Measurements from ENCODE around the gene SCO2. TPM values are rescaled to one million over a fixed set of nuclear protein-coding genes. Genes with fewer than 3 reads are reported as not detected.

Gene SCO2
- total and polyA plus RNA-seq, 10 of the 15 experiments (the other 5 are each of a cell fraction or from before 2014, with no cell fraction given) = 0.18 to 16.0 (median 2.4) TPM; not detected in 1

- ChIA-PET POLR2A (interaction anchor here (4.9 kb wide), 1 partner anchor 13 kb away, joined by 84 read pairs; the partner anchor contains the start of genes LMF2 and NCAPH2), SMC1A (ENCODE audit: uncharacterized antibody, unreplicated experiment) (interaction anchor here (1.2 kb wide), 1 partner anchor 14 kb away, joined by 3 read pairs; no protein-coding TSS in a partner anchor), RAD21 (ENCODE audit: unreplicated experiment) (interaction anchor here (1.2 to 4.4 kb wide), 2 partner anchors 14 to 98 kb away, joined by 3 to 64 read pairs; partner anchors contain the start of genes LMF2 and NCAPH2), CTCF (interaction anchor here (1.5 kb wide), 1 partner anchor 14 kb away, joined by 4 read pairs; no protein-coding TSS in a partner anchor)
- peaks cover 4% of the 10 kb centered on the region for H3K4me1 ChIP-seq (ENCODE audit: control insufficient read depth, insufficient read depth, low read length)
- intact Hi-C loops (cut with micrococcal nuclease; ENCODE audit: unreplicated experiment) (no loop called here), in situ Hi-C loops (cut with MboI) (no loop called here)
- no peak for FAIRE-seq
- H3K27ac ChIP-seq (ENCODE audit: control insufficient read depth, insufficient read depth) = no peak overlapping the region
- no peak for DNase-seq (ENCODE audit: low read depth, low spot score)
- no peaks in the 10 kb centered on the region for H4K20me1 ChIP-seq (ENCODE audit: control insufficient read depth, insufficient read depth)
- no peak for TF ChIP-seq JUNB (IDR thresholded peaks at IDR 0.05)
- TF ChIP-seq POLR2AphosphoS5 (IDR thresholded peaks at IDR 0.05; ENCODE audit: low read length) = peak; percentile 48; the same call in 1 of the 2 replicates
- TF ChIP-seq WRNIP1 (IDR thresholded peaks at IDR 0.05; ENCODE audit: borderline replicate concordance, low read depth, low read length) = no peak
- no peak for TF ChIP-seq HSF1 (IDR thresholded peaks at IDR 0.05; ENCODE audit: low read depth, low read length)
- TF ChIP-seq MEF2A (IDR thresholded peaks at IDR 0.05; ENCODE audit: insufficient read depth, low read depth, low read length) = no peak
- H3K9me3 ChIP-seq (replicated peaks; ENCODE audit: control insufficient read depth, insufficient read depth, low read length) = no peaks in the 10 kb centered on the region
- no TSS peak for BruUV-seq (replicated peaks)
- no peak overlapping the region for H3K4me2 ChIP-seq (ENCODE audit: control insufficient read depth, insufficient read depth)
- no peak for ATAC-seq
- peaks cover 29% of the 10 kb centered on the region for H3K79me2 ChIP-seq (ENCODE audit: control insufficient read depth, insufficient read depth, low read length)
- H2AFZ ChIP-seq (ENCODE audit: control insufficient read depth, low read depth, low read length) = no peak overlapping the region
- peaks cover 5 to 39% of the 10 kb centered on the region in 2 experiments; a peak in 3 of 4 replicates for H3K36me3 ChIP-seq (ENCODE audit: control insufficient read depth in 2 of 2, insufficient read depth in 2 of 2, low read length in 1 of 2)
- H3K4me3 ChIP-seq = no peak overlapping the region
- no peaks in the 10 kb centered on the region for H3K27me3 ChIP-seq (replicated peaks in 1 of 2; ENCODE audit: control insufficient read depth in 2 of 2, insufficient read depth in 2 of 2, low read length in 1 of 2)
- no peak overlapping the region for H3K9ac ChIP-seq (ENCODE audit: control insufficient read depth, insufficient read depth, low read length)
- WGBS (ENCODE audit: insufficient coverage, insufficient replicate concordance, low lambda C conversion rate, missing lambda C conversion rate) = 87% methylated on average over 22 of the region's 22 CpGs
Measured at GRCh38 chr22:50522806-50523438, 2.5 kb downstream of the SCO2 start.

All from GM12878 (cell line).